Spleen (tissue), 11 donors: ENCODE results near the gene TBC1D16. TPM values are rescaled to one million over a fixed set of nuclear protein-coding genes. Genes with fewer than 3 reads are reported as not detected.

Experiments
- DNase-seq: peaks from one replicate; pipeline ENCODE4 v3.0.0-alpha.2; 2020
- H3K27ac ChIP-seq, 8 donors: fragments of 200-600 bp; sonication (generic) in 7 of 8; 1 replicate in 4 of 8; 2 replicates in 4 of 8; pipeline versions ENCODE4 v1.5.0 to v1.8.0; 2016 to 2021; ENCODE audit warnings: inconsistent platforms in 4 of 8, mild to moderate bottlenecking in 4 of 8, moderate library complexity in 1 of 8
- H3K27me3 ChIP-seq, 7 donors: fragments of 200-600 bp; sonication (generic) in 6 of 7; replicated peaks in 1 of 7; 1 replicate in 4 of 7; 2 replicates in 3 of 7; pipeline versions ENCODE4 v1.5.0 to v1.8.0; 2016 to 2021; ENCODE audit warnings: inconsistent platforms in 3 of 7, mild to moderate bottlenecking in 1 of 7
- H3K36me3 ChIP-seq, 6 donors: fragments of 200-600 bp; sonication (generic) in 5 of 6; 1 replicate in 4 of 6; 2 replicates in 2 of 6; pipeline versions ENCODE4 v1.5.0 to v1.8.0; 2016 to 2021; ENCODE audit warnings: inconsistent platforms in 2 of 6
- H3K4me1 ChIP-seq, 6 donors: fragments of 200-600 bp; sonication (generic) in 5 of 6; 1 replicate in 3 of 6; 2 replicates in 3 of 6; pipeline versions ENCODE4 v1.5.0 to v1.8.0; 2016 to 2021; ENCODE audit warnings: inconsistent platforms in 3 of 6
- H3K4me3 ChIP-seq, 8 donors: fragments of 200-600 bp; sonication (generic) in 7 of 8; 1 replicate in 4 of 8; 2 replicates in 4 of 8; pipeline versions ENCODE4 v1.5.0 to v1.8.0; 2016 to 2021; ENCODE audit warnings: inconsistent platforms in 4 of 8, mild to moderate bottlenecking in 4 of 8, moderate library complexity in 2 of 8
- H3K9me3 ChIP-seq, 8 donors: fragments of 200-600 bp; sonication (generic) in 7 of 8; 1 replicate in 4 of 8; 2 replicates in 4 of 8; pipeline versions ENCODE4 v1.5.0 to v1.8.0; 2016 to 2021; ENCODE audit warnings: inconsistent platforms in 4 of 8
- POLR2A ChIP-seq, 3 donors: fragments of 450-650 bp; IDR thresholded peaks; one replicate each; pipeline ENCODE4 v1.5.1; 2017; ENCODE audit warnings: antibody characterized with exemption in 3 of 3, mild to moderate bottlenecking in 1 of 3
- POLR2AphosphoS5 ChIP-seq, 3 donors: sonication (generic); formaldehyde crosslinking; IDR thresholded peaks; one replicate each; pipeline ENCODE4 v1.5.1; 2017; ENCODE audit warnings: antibody characterized with exemption in 3 of 3
- WGBS, 5 donors: extraction: QIAGEN DNeasy Blood & Tissue Kit in 3 of 5; methylation state at CpG; one replicate each; pipeline versions ENCODE4 v1.1.5 to v1.1.7; 2013 to 2018; 5-methylcytosine and 5-hydroxymethylcytosine counted together
- intact Hi-C: fragments of 100-400 bp; cut with DNase I; formaldehyde crosslinking; loops from one replicate; pipeline ENCODE4 v1.15.0; 2023; ENCODE audit warnings: low total_unique reads
- polyA plus RNA-seq, 3 donors: library from polyadenylated mRNA; stranded (reverse); fragments of 200-250 nt; gene quantifications; one replicate each; pipeline ENCODE4 v1.2.1, GENCODE V29; 2013
- total RNA-seq, 7 donors: library from RNA; depleted of rRNA in 3 of 7; stranded (reverse); fragments of >200 nt in 3 of 7; fragmentation: NEBNext Ultra II Directional in 4 of 7; extraction: Animal tissue kit (Norgen Biotek cat#: 25700) in 4 of 7; gene quantifications; one replicate each; pipeline versions ENCODE4 v1.1.0 to v1.2.1, GENCODE V29; 2016 to 2021
- TF ChIP-seq, protein P1 (sequence below), 11 experiments: fragments of 200-600 bp in 7 of 11; fragments of 450-650 bp in 4 of 11; sonication (generic) in 4 of 11; IDR thresholded peaks in 8 of 11; conservative IDR thresholded peaks in 3 of 11; 1 replicate in 7 of 11; 2 replicates in 4 of 11; pipeline versions ENCODE4 v1.4.0 to v1.8.0; 2016 to 2021; ENCODE audit warnings: antibody characterized with exemption in 11 of 11, inconsistent platforms in 4 of 11, mild to moderate bottlenecking in 1 of 11
- donor health status: healthy with polysubstance abuse.
- donor health status: DM: no; HTN: no; CAD: no; lungs with moderate emphysema.
- donor health status: DM: no; HTN: no; CAD: no.
- donor health status: Bipolar disorder and iron deficiency.
- donor health status: healthy.
- donor health status: DM: no; HTN: no; CAD: no.
- donor health status: DM: yes; HTN: yes; CAD: no.

Gene TBC1D16
- total and polyA plus RNA-seq, 10 donors, result 1.3 to 33.6 (median 15.7) TPM

DNA sequence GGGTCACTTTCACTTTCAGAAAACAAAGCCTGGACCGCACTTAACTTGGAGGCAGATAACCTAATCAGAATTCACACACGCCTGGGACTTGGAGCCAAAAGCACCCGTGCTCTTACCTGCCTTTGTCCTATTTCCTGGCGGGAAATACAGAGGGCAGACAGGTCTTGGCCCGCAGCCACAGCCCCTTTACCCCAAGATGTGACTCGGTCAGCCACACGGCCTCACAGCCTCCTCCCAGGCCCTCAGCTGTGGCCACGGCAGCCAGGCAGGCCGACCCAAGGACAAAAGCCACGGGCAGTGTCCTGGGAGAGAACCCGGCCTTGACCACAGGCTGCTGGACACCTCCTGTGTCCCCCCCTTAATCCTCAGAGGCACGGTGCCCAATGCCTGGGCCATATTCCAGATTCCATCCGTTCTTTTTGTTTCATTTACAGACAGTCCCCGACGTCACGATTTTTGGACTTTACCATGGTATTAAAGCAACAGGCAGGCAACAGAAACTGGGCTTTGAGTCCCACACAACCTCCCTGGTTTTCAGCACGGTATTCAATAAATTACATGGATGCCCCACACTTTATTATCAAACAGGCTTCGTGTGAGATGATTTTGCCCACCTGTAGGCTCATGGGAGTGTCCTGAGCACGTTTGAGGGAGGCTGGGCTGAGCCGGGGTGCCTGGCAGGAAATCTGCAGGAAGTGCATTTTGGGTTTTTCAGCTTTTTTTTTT is 35.6 kb upstream of the TBC1D16 start:
- WGBS, 5 donors, result 34 to 54% (median 44%) methylated on average over 18 to 20 of the region's 20 CpGs
- no peaks in the 10 kb centered on the region for H3K36me3 ChIP-seq
- TF ChIP-seq, protein P1, sequence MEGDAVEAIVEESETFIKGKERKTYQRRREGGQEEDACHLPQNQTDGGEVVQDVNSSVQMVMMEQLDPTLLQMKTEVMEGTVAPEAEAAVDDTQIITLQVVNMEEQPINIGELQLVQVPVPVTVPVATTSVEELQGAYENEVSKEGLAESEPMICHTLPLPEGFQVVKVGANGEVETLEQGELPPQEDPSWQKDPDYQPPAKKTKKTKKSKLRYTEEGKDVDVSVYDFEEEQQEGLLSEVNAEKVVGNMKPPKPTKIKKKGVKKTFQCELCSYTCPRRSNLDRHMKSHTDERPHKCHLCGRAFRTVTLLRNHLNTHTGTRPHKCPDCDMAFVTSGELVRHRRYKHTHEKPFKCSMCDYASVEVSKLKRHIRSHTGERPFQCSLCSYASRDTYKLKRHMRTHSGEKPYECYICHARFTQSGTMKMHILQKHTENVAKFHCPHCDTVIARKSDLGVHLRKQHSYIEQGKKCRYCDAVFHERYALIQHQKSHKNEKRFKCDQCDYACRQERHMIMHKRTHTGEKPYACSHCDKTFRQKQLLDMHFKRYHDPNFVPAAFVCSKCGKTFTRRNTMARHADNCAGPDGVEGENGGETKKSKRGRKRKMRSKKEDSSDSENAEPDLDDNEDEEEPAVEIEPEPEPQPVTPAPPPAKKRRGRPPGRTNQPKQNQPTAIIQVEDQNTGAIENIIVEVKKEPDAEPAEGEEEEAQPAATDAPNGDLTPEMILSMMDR (IDR thresholded peaks at IDR 0.05 in 8 of 11, conservative IDR thresholded peaks at IDR 0.05 in 3 of 11), result no peak
- peak; percentile 64 to 83 (median 81) for TF ChIP-seq POLR2AphosphoS5 (IDR thresholded peaks at IDR 0.05)
- peak overlapping the region in 6 of 8 donors; percentile 5 to 58 (median 28) for H3K4me3 ChIP-seq
- no peaks in the 10 kb centered on the region for H3K9me3 ChIP-seq
- intact Hi-C loops, result no loop called here
- H3K27me3 ChIP-seq, result peaks cover 0 to 4% (median 0%) of the 10 kb centered on the region in 7 donors
- H3K27ac ChIP-seq, result peak overlapping the region; percentile 32 to 94 (median 87)
- H3K4me1 ChIP-seq, result peaks cover 4 to 50% (median 27%) of the 10 kb centered on the region in 6 donors
- no peak for DNase-seq

DNA sequence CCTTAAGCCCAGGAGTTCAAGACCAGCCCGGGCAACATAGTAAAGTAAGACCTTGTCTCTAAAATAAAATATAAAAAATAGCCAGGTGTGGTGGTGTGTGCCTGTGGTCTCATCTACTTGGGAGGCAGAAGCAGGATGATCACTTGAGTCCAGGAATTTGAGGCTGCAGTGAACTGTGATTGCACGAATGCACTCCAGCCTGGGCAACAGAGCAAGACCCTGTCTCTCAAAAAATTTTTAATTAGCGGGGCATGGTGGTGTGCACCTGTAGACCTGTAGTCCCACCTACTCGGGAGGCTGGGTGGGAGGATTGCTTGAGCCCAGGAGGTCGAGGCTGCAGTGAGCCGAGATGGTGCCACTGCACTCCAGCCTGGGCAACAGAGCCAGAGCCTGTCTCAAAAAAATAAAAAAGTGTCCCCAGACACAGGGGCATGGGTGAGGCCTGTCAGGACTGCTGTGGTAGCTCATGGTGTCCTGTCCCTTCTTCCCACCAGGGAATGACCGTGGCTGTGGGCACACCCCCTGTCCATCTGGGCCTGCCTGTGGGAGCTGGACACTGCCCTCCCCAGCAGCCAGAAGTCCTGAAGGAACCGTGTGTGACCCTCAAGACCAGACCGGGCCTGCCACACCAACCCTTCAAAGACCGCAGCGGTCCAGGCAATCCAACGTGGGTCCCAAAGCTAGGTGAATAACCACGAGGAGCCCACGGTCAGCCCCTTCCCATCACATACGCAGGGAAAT is 34.9 kb upstream of the TBC1D16 start:
- 72 to 78% (median 74%) methylated on average over 14 to 15 of the region's 15 CpGs for WGBS, 5 donors
- H3K4me3 ChIP-seq, result peak overlapping the region in 6 of 8 donors; percentile 5 to 58 (median 28)
- H3K36me3 ChIP-seq, result no peaks in the 10 kb centered on the region
- H3K27me3 ChIP-seq, result peaks cover 0 to 4% (median 0%) of the 10 kb centered on the region in 7 donors
- DNase-seq, result no peak
- peak overlapping the region; percentile 32 to 94 (median 87) for H3K27ac ChIP-seq
- no peaks in the 10 kb centered on the region for H3K9me3 ChIP-seq
- H3K4me1 ChIP-seq, result peaks cover 4 to 57% (median 27%) of the 10 kb centered on the region in 6 donors
- no peak for TF ChIP-seq POLR2A (IDR thresholded peaks at IDR 0.05)
- TF ChIP-seq, protein P1 (IDR thresholded peaks at IDR 0.05 in 8 of 11, conservative IDR thresholded peaks at IDR 0.05 in 3 of 11), result no peak
- TF ChIP-seq POLR2AphosphoS5 (IDR thresholded peaks at IDR 0.05), result no peak
- intact Hi-C loops, result no loop called here

DNA sequence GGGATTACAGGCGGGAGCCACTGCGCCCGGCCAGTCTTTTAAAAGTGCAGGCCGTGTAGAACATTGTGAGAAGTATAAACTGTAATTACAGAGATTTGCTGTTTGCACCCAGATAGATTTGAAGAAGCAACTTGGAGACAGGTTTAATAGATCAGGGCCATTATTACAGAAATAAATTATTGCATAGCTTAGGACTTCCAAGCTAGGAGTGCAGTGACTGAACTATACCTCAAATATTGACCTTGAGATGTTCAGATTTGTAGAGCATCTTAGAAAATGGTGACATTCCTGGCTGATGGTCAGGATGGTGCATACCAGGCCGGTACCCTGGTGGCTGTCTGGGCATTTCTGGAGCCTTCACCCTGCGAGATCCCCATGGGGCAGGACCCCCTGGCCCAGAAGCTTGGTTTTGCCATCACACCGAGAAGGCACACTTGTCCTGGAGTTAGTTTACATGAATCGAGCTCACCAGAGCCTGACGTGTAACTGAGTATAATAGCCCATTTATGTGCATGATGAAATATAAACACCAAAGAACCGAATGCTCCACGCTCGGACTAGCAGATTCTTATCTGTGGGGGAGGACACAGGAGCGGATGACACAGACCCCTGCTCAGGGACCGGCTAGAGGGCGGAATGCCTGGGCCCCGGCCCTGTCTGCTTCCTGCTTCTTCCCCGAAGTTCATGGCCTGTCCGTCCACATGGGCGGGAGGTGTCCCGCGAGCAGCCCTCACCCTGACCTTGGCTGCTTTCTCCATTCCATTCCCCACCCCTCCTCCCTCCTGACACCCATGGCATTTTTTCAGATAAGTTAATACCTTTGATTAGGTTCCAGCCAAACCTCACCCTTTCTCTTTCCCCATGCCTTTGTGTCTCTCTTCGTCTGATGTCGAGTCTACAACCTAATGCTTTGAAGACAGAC is 32.9 kb upstream of the TBC1D16 start:
- intact Hi-C loops, result no loop called here
- peak; percentile 41 to 70 (median 68) for TF ChIP-seq POLR2AphosphoS5 (IDR thresholded peaks at IDR 0.05)
- no peak for TF ChIP-seq POLR2A (IDR thresholded peaks at IDR 0.05)
- Histone ChIP-seq H3K27ac (peak overlapping the region; percentile 35 to 94 (median 87)), H3K9me3 (no peaks in the 10 kb centered on the region), H3K4me3 (peak overlapping the region in 1 of 8 donors; percentile 2), H3K4me1 (peaks cover 4 to 72% (median 32%) of the 10 kb centered on the region in 6 donors), H3K36me3 (no peaks in the 10 kb centered on the region), H3K27me3 (peaks cover 0 to 4% (median 0%) of the 10 kb centered on the region in 7 donors)
- WGBS, 5 donors, result 62 to 77% (median 73%) methylated on average over 21 to 23 of the region's 23 CpGs
- DNase-seq, result no peak

DNA sequence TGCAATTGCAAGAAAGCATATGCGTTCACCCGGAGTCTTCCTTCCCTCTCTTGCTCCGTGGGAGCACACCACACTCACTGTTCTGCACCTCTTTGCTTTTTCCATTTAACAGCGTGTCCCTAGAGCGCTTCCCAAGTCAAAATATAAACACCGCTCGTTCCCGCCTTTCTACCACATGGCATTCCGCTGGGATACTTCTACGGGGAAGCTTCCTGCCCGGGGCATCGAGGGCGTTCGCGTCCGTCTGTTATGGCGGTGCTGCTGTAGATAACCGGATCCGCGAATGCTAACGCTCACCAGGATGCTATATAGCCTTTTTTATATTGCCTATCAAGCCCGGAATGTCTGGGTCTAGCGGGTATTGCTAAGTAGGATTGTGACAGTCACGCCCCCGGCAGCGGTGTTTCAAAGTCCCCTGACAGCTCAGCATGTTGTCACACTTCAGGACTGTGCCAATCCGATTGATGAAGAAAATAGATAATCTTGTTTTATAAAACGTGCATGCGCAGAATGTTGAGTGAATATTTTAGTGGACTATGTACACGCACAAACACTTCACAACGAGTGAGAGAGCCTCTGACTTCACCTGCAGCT is 31.8 kb upstream of the TBC1D16 start:
- intact Hi-C loops, result no loop called here
- DNase-seq, result no peak
- TF ChIP-seq POLR2A (IDR thresholded peaks at IDR 0.05) (no peak), POLR2AphosphoS5 (IDR thresholded peaks at IDR 0.05) (no peak)
- TF ChIP-seq, protein P1 (IDR thresholded peaks at IDR 0.05 in 8 of 11, conservative IDR thresholded peaks at IDR 0.05 in 3 of 11), result no peak
- no peaks in the 10 kb centered on the region for H3K36me3 ChIP-seq
- no peaks in the 10 kb centered on the region for H3K9me3 ChIP-seq
- H3K27me3 ChIP-seq, result no peaks in the 10 kb centered on the region
- peak overlapping the region in 1 of 8 donors; percentile 87 for H3K27ac ChIP-seq
- WGBS, 5 donors, result 93 to 95% (median 94%) methylated on average over 31 of the region's 31 CpGs
- H3K4me3 ChIP-seq, result no peak overlapping the region
- peaks cover 4 to 77% (median 34%) of the 10 kb centered on the region in 6 donors for H3K4me1 ChIP-seq
